Activated CD8-positive, alpha-beta T cell treated with anti-CD3 and anti-CD28 coated beads, Interleukin-2, amount 10 ng/mL, durations not matched to agents 7 days and 5 days (primary cell): Measurements from ENCODE around the gene KIF1B. TPM values are rescaled to one million over a fixed set of nuclear protein-coding genes. Genes with fewer than 3 reads are reported as not detected.
"Not testable (repeated sequence)": the region's sequence is repeated elsewhere in the genome, so short reads cannot be mapped to it uniquely, and the experiment has no call there.

Experiments
- ATAC-seq: fragments of 150-1000 bp; cut with Tn5 transposase; one replicate; pipeline ENCODE4 v1.10.0; 2021; ENCODE audit warnings: moderate library complexity
- CTCF ChIA-PET: fragments of 350-600 bp; sonication (Branson Sonifier 250); formaldehyde crosslinking; loops from one replicate; lab custom pipeline; 2021; ENCODE audit warnings: antibody characterized with exemption; lab: Charles Lee
- POLR2A ChIA-PET: fragments of 350-600 bp; sonication (Branson Sonifier 250); formaldehyde crosslinking; loops from one replicate; lab custom pipeline; 2021; ENCODE audit warnings: antibody characterized with exemption; lab: Charles Lee
- DNase-seq: peaks from one replicate; pipeline ENCODE4 v3.0.0-alpha.2; 2020
- H3K27ac Mint-ChIP-seq: one replicate; pipeline ENCODE4 v1.8.0; 2021; ENCODE audit warnings: mild to moderate bottlenecking, mixed read lengths
- H3K27me3 Mint-ChIP-seq: one replicate; pipeline ENCODE4 v1.8.0; 2021; ENCODE audit warnings: low read depth, mixed read lengths
- H3K36me3 Mint-ChIP-seq: one replicate; pipeline ENCODE4 v1.8.0; 2021; ENCODE audit warnings: low read depth, mixed read lengths
- H3K4me1 Mint-ChIP-seq: one replicate; pipeline ENCODE4 v1.8.0; 2021; ENCODE audit warnings: low read depth, mixed read lengths
- H3K4me3 Mint-ChIP-seq: one replicate; pipeline ENCODE4 v1.8.0; 2021; ENCODE audit warnings: mild to moderate bottlenecking, mixed read lengths
- H3K9me3 Mint-ChIP-seq: one replicate; pipeline ENCODE4 v1.8.0; 2022; ENCODE audit warnings: mixed read lengths; ENCODE audit not compliant: insufficient read depth
- total RNA-seq, 2 experiments: library from RNA; stranded (reverse); gene quantifications; one replicate each; pipeline ENCODE4 v1.2.3, GENCODE V29; 2021

KIF1B gene
- total RNA-seq, 2 experiments from 2014 or later = 9.2 to 9.6 TPM

DNA sequence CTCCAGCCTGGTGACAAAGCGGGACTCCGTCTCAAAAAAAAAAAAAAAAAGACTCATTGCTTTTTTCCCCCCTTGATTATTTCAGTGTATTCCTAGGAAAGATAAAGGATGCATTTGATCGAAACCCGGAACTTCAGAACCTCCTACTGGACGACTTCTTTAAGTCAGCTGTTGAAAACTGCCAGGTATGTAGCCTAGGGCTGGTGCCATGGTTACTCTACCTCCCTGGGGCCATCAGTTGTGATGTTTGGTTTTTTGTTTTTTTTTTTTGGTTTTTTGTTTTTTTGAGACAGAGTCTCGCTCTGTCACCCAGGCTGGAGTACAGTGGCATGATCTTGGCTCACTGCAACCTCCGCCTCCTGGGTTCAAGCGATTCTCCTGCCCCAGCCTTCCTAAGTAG, 208.4 kb downstream of the KIF1B start:
- H3K27me3 Mint-ChIP-seq, H3K4me3 Mint-ChIP-seq, POLR2A ChIA-PET, DNase-seq, ATAC-seq, H3K27ac Mint-ChIP-seq, H3K9me3 Mint-ChIP-seq: not testable (repeated sequence)
- Mint-ChIP-seq H3K4me1 (peaks cover 14% of the 10 kb centered on the region), H3K36me3 (peaks cover 50% of the 10 kb centered on the region)
- CTCF ChIA-PET = interaction anchor here (1.1 kb wide), 1 partner anchor 10 kb away, joined by 3 read pairs; no protein-coding TSS in a partner anchor

DNA sequence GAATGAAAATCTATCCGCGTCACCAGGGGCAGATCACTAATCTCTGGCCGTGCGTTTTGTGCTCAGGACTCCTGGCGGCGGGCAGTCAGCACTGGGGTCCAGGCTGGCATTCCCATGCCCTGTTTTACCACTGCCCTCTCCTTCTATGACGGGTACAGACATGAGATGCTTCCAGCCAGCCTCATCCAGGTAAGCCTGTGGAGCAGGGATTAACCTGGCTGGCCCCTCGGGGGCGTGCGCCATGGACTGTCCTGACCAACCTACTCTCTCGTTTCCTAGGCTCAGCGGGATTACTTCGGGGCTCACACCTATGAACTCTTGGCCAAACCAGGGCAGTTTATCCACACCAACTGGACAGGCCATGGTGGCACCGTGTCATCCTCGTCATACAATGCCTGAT, 209.0 kb downstream of the KIF1B start:
- no peak overlapping the region for H3K27ac Mint-ChIP-seq
- CTCF ChIA-PET = no interaction called here
- DNase-seq (no peak), ATAC-seq (no peak)
- H3K36me3 Mint-ChIP-seq = peaks cover 48% of the 10 kb centered on the region
- H3K27me3 Mint-ChIP-seq = no peaks in the 10 kb centered on the region
- no peaks in the 10 kb centered on the region for H3K9me3 Mint-ChIP-seq
- peaks cover 13% of the 10 kb centered on the region for H3K4me1 Mint-ChIP-seq
- H3K4me3 Mint-ChIP-seq = no peak overlapping the region
- POLR2A ChIA-PET = no interaction called here

DNA sequence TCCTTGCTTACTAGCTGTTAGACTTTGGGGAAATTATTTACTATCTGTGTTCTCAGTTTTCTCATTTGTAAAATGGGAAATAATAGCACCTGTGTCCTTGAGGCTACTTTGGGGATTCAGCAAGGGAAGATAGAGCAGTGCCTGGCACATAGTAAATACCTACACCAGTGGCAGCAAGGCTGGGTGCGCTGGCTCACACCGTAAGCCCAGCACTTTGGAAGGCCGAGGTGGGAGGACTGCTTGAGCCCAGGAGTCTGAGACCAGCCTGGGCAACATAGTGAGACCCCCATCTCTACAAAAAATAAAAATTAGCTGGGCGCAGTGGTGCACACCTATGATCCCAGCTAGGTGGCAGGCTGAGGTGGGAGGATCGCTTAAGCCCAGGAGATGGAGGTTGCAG, 211.3 kb downstream of the KIF1B start:
- CTCF ChIA-PET = no interaction called here
- POLR2A ChIA-PET = no interaction called here
- H3K36me3 Mint-ChIP-seq = peaks cover 33% of the 10 kb centered on the region

DNA sequence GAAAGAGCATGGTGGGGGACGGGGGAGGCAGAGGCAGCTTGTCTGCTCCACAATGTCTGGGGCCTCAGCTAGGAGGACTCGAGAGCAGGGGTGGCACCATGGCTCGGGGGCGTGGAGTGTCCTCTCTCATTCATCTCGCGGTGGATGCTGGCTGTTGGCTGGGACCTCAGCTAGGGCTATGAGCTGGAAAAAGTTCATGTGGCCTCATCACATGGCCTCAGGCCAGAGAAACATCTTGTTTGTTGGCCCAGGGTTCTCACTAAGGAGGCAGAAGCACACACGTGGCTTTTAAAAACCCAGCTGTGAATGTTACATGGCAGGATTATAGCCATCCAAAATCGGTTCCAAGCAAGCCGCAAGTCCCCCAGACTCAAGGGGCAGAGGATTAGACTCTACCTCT, 213.7 kb downstream of the KIF1B start:
- H3K4me3 Mint-ChIP-seq = no peak overlapping the region
- H3K4me1 Mint-ChIP-seq = peaks cover 4% of the 10 kb centered on the region
- ChIA-PET POLR2A (no interaction called here), CTCF (interaction anchor here (1.1 to 1.5 kb wide), 3 partner anchors 23 to 71 kb away, joined by 3 to 6 read pairs (median 3); no protein-coding TSS in a partner anchor)
- no peaks in the 10 kb centered on the region for H3K9me3 Mint-ChIP-seq
- no peak for ATAC-seq
- DNase-seq = no peak
- H3K27me3 Mint-ChIP-seq = no peaks in the 10 kb centered on the region
- H3K36me3 Mint-ChIP-seq = peaks cover 15% of the 10 kb centered on the region
- no peak overlapping the region for H3K27ac Mint-ChIP-seq

More for the DNA sequence above, 211.3 kb downstream of the KIF1B start:
- ATAC-seq (no peak), DNase-seq (no peak)
- H3K9me3 Mint-ChIP-seq = no peaks in the 10 kb centered on the region
- no peaks in the 10 kb centered on the region for H3K27me3 Mint-ChIP-seq
- H3K4me1 Mint-ChIP-seq = no peaks in the 10 kb centered on the region
- H3K4me3 Mint-ChIP-seq = no peak overlapping the region
- no peak overlapping the region for H3K27ac Mint-ChIP-seq

DNA sequence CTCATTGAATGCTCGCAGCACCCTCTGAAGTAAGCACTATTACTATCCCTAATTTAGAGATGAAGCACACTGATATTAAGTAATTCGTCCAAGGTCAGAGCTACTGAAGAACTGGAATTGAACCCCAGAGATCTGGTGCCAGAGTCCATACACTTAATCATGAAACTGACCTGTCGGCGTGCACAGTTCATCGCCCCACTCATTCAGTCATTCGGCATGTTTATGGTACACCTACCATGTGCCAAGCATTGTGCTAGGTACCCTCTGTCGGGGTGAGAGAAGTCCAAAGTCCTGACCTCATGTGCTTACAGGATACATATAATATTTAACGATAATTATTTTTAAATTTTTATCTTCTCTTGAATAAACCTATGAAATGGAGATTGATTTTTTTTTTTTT, 214.3 kb downstream of the KIF1B start:
- no peak overlapping the region for H3K27ac Mint-ChIP-seq
- peaks cover 10% of the 10 kb centered on the region for H3K36me3 Mint-ChIP-seq
- H3K4me1 Mint-ChIP-seq = peaks cover 6% of the 10 kb centered on the region
- CTCF ChIA-PET = interaction anchor here (1.2 to 1.5 kb wide), 2 partner anchors 24 to 43 kb away, joined by 3 read pairs; no protein-coding TSS in a partner anchor
- no peak for ATAC-seq
- no peak for DNase-seq
- POLR2A ChIA-PET = no interaction called here
- H3K4me3 Mint-ChIP-seq = no peak overlapping the region
- no peaks in the 10 kb centered on the region for H3K27me3 Mint-ChIP-seq
- H3K9me3 Mint-ChIP-seq = no peaks in the 10 kb centered on the region

DNA sequence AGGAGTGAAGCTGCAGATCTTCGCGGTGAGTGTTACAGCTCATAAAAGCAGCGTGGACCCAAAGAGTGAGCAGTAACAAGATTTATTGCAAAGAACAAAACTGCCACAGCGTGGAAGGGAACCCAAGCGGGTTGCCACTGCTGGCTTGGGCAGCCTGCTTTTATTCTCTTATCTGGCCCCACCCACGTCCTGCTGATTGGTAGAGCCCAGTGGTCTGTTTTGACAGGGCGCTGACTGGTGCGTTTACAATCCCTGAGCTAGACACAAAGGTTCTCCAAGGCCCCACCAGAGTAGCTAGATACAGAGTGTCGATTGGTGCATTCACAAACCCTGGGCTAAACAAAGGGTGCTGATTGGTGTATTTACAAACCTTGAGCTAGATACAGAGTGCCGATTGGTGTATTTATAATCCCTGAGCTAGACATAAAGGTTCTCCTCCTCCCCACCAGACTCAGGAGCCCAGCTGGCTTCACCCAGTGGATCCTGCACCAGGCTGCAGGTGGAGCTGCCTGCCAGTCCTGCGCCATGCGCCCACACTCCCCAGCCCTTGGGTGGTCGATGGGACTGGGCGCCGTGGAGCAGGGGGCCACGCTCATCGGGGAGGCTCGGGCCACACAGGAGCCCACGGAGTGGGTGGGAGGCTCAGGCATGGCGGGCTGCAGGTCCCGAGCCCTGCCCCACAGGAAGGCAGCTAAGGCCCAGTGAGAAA, 215.6 kb downstream of the KIF1B start:
- CTCF ChIA-PET = interaction anchor here (0.6 to 1.0 kb wide), 3 partner anchors 9 to 216 kb away, joined by 3 to 5 read pairs (median 5); partner anchors contain the start of gene KIF1B
- H3K4me3 Mint-ChIP-seq, H3K9me3 Mint-ChIP-seq, DNase-seq, H3K27me3 Mint-ChIP-seq, H3K27ac Mint-ChIP-seq, ATAC-seq, POLR2A ChIA-PET, H3K36me3 Mint-ChIP-seq: not testable (repeated sequence)
- H3K4me1 Mint-ChIP-seq = peaks cover 17% of the 10 kb centered on the region

DNA sequence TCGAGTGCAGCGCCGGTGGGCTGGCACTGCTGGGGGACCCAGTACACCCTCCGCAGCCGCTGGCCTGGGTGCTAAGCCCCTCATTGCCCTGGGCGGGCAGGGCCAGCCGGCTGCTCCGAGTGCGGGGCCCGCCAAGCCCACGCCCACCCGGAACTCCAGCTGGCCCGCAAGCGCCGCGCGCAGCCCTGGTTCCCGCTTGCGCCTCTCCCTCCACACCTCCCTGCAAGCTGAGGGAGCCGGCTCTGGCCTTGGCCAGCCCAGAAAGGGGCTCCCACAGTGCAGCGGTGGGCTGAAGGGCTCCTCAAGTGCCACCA, 216.1 kb downstream of the KIF1B start:
- CTCF ChIA-PET = interaction anchor here (0.9 to 1.0 kb wide), 2 partner anchors 8 to 216 kb away, joined by 5 read pairs; partner anchors contain the start of gene KIF1B
- DNase-seq, ATAC-seq, H3K9me3 Mint-ChIP-seq, H3K4me3 Mint-ChIP-seq, POLR2A ChIA-PET, H3K27me3 Mint-ChIP-seq, H3K27ac Mint-ChIP-seq, H3K36me3 Mint-ChIP-seq: not testable (repeated sequence)
- peaks cover 22% of the 10 kb centered on the region for H3K4me1 Mint-ChIP-seq

DNA sequence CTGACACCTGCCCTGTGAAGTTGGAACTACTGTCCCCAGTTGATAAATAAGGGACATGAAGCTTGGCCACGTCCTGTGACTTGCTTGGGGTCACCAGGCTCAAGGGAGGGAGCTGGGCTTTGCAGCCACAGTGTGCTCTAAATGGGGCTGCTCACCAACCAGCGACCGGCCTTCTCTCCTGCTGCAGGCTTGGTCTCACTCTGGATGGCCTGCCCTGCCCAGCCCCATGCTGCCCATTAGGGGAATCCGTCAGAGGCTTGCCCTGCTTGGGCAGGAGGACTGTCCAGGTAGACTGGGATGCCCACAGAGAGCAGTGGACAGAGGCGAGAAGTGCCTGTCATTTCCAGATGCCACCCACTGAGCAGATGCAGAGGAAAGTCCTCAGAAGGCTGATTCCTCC, 218.6 kb downstream of the KIF1B start:
- no peak for ATAC-seq
- Mint-ChIP-seq H3K4me3 (peak overlapping the region; percentile 93), H3K27ac (no peak overlapping the region), H3K4me1 (peaks cover 27% of the 10 kb centered on the region), H3K27me3 (no peaks in the 10 kb centered on the region), H3K9me3 (no peaks in the 10 kb centered on the region), H3K36me3 (no peaks in the 10 kb centered on the region)
- POLR2A ChIA-PET = interaction anchor here (1.0 kb wide), 1 partner anchor 65 kb away, joined by 3 read pairs; no protein-coding TSS in a partner anchor
- CTCF ChIA-PET = interaction anchor here (0.9 to 4.0 kb wide), 16 partner anchors 11 to 486 kb away, joined by 3 to 127 read pairs (median 14); partner anchors contain the start of genes KIF1B, LZIC, NMNAT1 and PGD
- DNase-seq = no peak

DNA sequence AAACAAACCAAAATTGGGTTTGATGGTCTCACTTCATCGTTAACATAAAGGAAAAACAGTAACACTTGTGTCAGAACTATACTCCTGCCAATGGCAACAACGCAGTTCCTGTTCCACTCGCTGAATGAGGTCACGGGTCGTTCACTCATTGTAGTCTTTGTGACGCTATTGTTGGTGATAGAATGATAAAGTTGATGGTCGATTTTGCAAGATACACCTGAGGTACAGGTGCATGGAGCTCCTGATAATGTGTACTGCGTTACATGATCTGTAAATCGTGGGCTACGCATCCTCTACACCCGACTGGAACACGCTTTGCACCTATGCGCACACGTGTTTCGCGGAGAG, 219.5 kb downstream of the KIF1B start:
- Mint-ChIP-seq H3K36me3 (no peaks in the 10 kb centered on the region), H3K27me3 (no peaks in the 10 kb centered on the region), H3K27ac (peak overlapping the region; percentile 95), H3K4me3 (peak overlapping the region; percentile 93), H3K9me3 (no peaks in the 10 kb centered on the region), H3K4me1 (peaks cover 27% of the 10 kb centered on the region)
- CTCF ChIA-PET = interaction anchor here (0.6 to 4.0 kb wide), 25 partner anchors 13 to 486 kb away, joined by 3 to 127 read pairs (median 5); partner anchors contain the start of genes KIF1B, LZIC, NMNAT1 and PGD
- ATAC-seq (peak; percentile 2), DNase-seq (peak; percentile 44)
- POLR2A ChIA-PET = interaction anchor here (0.6 to 2.7 kb wide), 4 partner anchors 43 to 193 kb away, joined by 3 to 14 read pairs (median 4); no protein-coding TSS in a partner anchor

DNA sequence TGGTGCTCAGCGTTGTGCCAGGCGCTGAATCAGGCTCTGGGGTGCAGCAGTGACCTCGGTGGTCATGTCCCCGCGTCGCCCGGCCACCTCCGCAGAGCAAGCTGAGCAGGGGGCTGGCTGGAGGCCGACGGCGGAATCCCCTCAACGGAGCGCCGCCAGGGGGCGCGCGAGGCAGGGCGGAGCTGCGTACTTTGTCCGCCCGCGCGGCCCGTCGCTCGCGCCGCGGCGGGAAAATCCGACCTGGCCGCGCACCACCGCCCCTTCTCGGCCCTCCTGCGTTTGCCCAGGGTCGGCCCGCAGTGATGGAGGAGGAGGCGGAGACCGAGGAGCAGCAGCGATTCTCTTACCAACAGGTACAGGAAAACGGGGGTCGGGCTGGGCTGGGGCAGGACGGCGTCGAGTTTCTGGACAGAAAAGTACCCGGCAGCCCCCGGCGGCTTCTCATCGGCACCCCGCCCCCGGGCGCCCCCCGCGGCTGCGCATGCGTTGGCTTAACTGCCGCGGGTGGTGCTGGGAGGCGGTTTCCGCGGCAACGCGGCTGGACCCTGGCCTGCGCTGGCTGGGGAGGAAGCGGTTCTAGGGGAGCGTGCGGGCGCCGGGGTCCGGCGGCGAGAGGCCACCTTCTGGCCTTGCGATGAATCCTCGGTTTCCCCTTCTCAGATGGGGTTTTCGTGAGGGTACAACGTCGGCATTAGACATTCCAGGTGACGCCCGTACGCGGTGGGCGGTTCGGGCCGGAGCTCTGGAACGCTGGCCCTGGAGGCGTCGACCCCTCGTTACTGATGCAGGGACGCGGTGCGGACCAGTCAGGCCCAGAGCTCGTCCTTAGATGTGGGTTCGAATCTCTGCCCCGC, 220.1 kb downstream of the KIF1B start, which contains the start of gene CENPS:
CENPS (plus strand) TSS at position 218 of the 854 bp plus-strand sequence; CDS start at position 303, 85 bp downstream.
- H3K27ac Mint-ChIP-seq = peak within 1 kb of the TSS; percentile 95
- H3K27me3 Mint-ChIP-seq = no peaks in the 10 kb centered on the region
- H3K9me3 Mint-ChIP-seq = no peaks in the 10 kb centered on the region
- ChIA-PET POLR2A (interaction anchor here (0.6 to 2.7 kb wide), 9 partner anchors 15 to 220 kb away, joined by 3 to 14 read pairs (median 3); partner anchors contain the start of genes KIF1B and PEX14), CTCF (interaction anchor here (0.6 to 4.0 kb wide), 34 partner anchors 12 to 487 kb away, joined by 3 to 127 read pairs (median 4); partner anchors contain the start of genes DFFA, KIF1B, LZIC and NMNAT1)
- DNase-seq = peak; percentile 93
- no peaks in the 10 kb centered on the region for H3K36me3 Mint-ChIP-seq
- H3K4me3 Mint-ChIP-seq = peak within 1 kb of the TSS; percentile 93
- peaks cover 27% of the 10 kb centered on the region for H3K4me1 Mint-ChIP-seq
- ATAC-seq = peak; percentile 89
